GM18867 (cell line): Measurements from ENCODE around the gene OSBPL5.

ENCODE experiments used
- ATAC-seq: cut with Tn5 transposase; IDR thresholded peaks from one replicate; pipeline ENCODE4 v1.9.1; 2021; ENCODE audit warnings: mild to moderate bottlenecking, moderate library complexity; ENCODE audit not compliant: unreplicated experiment

OSBPL5 gene

DNA sequence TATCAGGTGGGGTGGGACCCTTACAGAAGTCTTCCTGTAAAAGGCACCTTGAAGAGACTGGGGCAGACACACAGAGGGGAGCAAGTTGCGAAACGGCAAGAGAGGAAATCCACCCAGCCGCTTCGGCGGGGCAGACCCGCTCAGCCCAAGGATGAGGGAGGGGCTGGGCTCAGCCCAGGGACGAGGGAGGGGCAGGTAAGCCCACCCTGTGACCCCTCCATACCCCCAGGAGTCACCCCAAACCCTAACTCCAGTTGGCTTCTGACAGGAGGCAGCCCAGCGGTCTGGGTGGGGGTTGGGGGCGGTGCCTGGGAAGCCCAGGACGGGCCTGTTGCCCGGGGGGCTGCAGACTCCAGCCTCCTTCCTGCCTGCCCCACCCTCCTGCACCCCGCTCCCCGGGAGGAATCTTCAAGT, 965 bp downstream of the OSBPL5 start:
- no peak for ATAC-seq

DNA sequence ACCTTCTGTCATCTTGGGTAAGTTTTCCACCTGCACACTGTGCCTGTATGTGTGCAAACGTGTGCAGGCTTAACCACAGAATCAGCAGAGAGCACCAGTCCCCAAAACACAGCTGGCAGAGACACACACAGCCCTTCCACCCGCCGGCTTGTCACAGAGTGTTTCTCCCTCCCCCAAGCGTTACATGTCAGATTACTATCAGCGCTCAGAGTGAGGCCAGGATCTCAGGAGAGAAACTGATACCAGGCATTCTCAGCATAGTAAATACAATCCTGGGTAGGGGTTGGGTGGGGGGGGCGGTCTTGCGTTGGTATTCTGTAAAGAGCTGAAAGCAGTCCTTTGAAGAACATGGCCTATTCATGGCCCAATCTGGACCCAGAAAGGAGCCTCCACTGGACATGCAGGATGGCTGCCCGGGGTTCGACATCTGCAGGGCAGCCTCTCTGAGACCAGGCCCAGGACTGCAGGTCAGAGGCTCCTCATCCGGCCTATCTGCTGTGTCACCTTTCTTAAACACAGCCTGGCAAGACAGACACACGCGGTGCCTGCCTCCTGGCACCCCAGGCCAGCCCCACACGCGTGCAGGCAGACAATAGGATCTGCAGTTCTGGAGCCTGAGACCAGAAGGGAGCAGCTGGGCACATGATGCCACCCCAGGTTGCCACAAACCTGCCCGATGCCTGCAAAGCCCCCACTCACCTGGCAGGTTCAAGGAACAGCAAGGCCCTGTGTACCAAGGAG, 1.7 kb downstream of the OSBPL5 start:
- ATAC-seq, result no peak

DNA sequence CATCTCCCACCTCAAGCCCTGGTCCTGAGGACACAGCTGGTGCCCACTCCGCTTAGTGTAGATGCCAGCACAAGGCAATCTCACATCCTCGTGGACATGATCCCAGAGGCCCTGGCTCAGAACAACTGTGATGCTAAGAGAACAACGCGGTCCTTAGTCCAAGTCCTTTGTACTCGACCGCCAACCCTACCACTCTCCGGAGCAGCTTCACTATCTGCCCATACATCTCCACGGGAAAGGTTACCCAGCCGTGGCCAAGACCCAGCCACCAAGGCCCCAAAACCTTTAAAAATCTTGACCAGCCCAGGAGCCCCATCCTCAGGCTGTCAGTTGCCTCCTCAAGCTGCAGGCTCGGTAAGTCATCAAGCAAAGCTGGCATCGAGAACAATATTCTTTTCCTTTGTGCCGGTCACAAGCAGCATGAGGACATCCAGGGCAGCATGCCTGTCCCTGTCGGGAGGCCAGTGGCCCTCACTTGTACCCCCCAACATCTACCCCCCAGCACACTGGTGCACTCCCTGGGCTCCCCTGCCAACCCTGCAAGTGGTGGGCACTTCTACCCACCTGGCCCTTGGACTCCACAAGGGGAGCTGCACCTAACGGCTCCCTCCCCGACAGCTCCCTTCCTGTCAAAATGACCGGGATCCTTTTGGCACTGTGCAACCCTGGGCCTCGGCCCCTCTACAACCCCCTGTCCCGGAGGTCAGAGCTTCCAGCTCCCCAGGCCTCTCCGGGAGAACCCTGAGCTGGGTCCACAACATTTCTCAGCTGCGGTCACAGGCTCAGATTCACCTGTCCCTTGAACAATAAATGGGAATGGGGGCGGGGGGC, 2.5 kb downstream of the OSBPL5 start:
- ATAC-seq, result no peak

DNA sequence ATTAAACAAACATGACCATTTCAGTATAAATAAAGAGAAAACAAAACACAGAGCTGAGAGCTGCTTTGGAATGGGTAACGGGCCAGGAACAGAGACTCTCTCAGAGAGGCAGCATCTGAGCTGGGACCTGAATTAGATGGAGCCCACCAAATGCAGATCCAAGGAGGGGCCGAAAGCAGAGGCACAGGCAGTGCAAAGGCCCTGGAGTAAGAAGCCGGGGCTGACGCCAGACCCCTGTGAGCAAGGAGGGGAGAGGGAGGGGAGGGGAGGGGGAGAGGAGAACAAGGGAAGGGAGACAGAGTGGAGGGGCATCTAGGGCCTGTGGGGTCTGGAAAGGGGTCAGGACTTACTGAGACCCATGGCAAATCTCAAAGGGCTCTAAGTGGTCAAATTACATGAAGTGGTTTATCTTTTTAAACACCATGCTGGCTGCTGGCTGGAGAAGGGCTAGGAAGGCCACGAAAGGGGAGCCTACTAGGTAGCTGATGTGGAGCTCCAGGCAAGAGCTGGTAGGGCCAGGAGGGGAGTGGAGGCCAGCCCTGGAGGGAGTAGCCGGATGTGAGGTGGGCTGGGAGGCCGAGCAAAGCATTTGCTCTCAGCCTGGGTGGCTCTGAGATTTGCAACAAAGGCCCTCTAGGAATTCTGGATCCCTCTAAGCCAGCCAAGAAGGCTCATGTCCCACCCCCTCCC, 3.2 kb downstream of the OSBPL5 start:
- ATAC-seq, result no peak

DNA sequence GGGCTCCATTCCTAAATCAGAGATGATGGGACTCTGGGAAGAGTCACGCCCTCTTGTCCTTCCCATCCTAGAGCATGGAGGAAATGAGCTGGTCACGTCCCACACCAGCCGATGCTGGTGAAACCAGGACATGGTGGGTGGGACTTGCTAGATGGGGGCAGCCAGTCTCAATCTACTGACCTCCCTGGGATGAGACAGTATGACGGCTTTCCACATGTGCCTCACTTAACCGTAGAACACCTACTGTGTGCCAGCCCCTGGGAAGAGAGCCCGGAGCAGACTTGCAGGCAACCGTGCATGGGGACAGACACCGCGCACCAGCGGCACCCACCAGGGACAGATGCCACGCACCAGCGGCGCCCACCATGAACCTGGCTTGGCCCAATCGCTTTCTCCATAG, 3.8 kb downstream of the OSBPL5 start:
- ATAC-seq, result no peak

DNA sequence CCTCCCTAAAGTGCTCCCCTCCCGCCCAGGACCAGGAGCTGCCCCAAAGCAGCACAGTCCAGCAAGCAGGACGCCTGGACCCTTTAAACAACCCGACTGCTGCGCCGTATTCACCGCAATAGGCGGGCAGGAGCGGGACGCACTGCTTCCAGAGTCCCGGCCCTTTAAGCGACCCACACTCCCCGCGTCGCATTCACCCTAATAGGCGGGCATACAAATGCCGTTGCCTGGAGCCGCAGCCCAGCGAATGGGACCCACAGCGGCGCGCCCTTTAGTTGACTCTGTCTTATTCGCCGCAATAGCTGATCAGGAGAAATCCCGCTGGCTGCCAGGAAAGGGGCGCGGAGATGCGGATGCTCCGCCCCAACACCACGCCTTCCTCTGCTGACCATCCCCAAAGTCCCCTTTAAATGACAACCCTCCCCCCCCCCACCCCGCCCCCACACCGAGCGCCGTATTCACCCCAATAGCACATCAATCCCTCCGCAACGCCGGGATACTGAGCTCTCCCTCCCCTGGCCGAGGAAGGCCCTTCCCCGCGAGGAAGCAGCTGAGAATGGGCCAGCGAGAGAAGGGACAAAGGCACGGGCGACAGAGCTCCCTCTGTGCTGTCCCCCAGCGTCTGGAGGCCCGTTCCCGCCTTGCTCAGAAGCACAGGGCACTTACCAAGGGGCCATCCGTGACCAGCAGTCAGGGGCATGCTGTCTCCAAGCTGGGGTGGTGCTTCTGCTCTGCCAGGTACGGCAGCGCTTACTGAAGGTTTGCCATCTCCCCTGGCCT, 4.7 kb downstream of the OSBPL5 start:
- ATAC-seq, result no peak

DNA sequence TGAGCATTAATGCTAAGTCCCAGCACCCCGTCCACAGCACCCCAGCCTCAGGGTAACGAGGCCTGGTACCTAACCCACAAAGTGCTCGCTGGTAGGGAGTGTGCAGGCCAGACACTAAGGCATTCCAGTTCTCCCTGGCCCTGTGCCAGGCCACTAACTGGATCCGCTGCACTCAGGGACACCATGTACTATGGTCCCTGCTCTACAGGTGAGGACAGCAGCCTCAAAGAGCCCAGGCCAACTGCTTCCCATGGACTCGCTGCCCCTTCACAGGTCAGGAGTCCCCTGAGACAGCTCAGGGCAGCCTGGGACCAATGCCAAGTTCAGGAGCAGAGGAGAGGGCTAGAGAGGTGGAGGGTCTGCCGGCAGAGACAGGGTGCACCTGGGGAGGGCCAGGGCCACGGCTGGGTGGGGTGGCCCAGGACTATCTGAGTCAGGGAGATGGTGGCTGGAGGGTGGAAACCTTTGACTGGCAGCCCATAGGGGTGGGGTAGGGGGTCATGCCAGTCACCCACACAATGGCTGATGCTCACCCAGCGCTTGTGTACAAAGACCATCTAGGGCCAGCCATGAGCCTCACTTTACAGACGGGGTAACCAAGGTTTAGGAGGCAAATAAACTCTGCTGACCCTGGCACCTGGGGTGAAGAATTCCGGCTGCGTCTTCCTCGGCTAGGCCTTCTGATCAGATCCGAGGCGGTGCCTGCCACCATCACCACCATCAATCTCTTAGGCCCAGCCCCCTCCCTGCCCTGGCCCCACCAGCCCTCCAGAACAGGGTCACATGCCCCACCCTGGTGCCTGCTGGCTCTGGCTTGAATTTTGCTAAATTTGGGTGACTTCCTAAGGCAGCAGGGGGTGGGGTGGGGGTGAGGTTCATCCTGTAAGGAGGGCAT, 5.6 kb downstream of the OSBPL5 start:
- ATAC-seq, result no peak

DNA sequence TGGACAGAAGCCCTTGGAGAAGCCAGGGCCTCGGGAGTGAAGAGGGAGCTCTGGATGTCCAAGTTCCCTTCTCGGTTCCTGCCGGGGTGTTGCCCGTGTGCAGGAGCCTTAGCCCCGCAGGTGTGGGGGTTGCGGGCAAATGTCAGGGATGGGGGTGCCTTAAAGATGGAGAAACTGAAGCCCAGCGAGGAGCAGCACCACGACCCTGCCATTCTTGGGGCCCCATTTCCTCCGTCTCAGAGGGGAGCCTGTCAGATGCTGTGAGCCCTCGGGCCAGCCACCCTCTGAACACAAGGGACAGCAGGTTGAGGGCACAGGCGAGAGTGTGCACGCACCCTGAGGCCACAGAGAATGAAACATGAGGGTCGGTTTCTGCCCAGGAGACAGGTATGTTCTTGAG, 6.3 kb downstream of the OSBPL5 start:
- no peak for ATAC-seq

DNA sequence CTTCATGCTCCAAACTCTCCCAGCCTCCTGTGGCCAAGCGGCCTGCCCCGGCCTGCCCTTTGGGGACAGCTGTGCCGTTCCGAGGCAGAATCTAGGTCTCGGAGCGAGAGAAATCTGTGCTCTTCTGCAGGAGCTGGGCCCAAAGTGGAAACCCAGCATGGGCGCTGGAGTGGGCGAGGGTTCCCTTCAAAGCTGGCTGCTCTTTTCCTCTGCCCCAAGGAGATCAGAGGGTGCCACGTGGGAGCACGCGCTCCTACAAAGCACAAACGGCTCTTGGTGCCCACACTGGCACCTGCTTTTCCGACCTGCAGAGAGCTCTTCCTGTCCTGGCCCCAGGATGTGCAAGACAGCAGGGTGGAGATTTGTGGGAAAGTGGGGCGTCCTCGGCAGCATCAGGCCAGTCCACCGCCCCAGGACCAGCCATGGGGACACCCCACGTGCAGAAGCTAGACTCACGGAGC, 6.9 kb downstream of the OSBPL5 start:
- ATAC-seq, result no peak

DNA sequence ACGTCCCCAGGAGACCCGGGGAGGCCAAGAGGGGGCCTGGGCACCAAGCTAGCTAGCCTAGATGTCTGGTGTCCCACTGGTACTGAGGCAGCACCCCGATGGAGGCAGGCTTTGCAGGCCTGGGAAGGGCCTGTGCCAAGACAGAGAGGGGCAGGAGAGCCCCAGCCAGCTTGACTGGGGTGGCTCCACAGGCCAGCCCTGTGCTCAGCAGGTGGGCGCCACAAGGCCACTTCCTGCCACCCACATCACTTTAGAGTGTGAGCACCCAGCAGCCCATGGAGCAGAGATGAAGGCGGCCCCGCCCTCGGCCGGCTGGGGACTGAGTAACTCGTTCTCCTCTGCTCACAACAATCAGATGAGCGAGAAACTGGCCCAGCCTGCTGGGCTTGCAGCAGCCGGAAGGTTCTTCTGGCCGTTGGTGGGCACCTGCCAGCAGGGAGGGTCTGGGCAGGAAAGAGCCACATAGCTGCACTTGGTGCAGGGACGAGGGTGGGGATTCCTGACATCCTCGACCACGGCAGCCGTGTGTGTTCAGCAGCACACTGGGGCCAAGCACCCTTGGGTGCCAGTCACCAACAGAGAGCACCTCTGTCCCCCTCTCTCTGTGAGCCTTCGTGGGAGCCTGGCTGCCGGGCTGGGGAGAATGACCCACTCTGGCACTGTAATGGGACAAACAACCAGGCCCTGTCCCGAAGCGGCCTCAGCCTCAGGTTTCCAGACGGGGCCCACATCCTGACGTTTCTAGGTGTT, 7.6 kb downstream of the OSBPL5 start:
- ATAC-seq, result no peak

DNA sequence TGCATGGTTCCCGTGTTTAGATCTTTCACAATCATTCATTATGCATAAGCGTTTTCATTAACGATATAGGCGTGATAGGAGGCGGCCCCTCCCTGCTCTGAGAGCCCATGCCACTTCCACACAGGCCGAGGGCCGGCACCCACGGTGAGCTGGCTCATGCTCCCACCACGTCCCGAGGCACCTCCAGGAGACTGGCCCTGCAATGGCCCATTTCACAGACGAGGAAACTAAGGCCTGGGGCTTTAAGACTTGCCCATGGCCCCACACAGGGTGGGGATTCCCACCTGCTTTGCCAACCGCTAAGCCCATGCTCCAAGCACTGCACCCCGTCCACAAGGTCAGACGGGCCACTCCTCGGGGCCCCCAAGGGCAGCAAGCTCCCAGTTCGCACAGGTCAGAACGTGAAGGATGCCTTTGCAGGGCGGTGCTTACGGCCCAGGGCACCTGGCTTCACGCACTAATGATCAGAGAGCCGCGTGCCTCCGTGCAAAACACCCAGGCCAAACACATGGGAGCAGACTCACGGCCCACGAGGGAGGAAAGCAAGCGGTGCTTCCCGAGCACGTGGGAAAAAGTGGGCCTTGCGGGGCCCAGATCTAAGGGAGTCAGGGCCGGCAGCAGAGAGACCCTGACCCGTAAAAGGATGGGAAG, 8.3 kb downstream of the OSBPL5 start:
- ATAC-seq, result no peak

DNA sequence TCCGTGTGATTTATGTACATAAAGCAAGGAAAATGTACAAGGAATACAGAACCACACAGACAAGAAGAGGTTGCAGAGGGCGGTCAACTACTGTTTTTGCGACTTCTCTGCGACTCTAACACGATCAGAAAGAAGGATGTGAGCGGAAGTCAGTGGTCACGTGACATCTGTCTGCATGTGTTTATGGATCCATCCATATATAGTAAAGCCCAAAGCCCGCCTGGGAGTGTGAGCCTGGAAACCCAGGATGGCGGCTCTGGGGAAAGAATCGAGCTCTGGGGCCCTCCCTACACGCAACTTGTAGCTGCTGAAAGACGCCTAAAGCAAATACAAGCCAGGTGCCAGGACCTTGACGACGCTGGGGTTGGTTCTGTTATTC, 8.8 kb downstream of the OSBPL5 start:
- no peak for ATAC-seq

DNA sequence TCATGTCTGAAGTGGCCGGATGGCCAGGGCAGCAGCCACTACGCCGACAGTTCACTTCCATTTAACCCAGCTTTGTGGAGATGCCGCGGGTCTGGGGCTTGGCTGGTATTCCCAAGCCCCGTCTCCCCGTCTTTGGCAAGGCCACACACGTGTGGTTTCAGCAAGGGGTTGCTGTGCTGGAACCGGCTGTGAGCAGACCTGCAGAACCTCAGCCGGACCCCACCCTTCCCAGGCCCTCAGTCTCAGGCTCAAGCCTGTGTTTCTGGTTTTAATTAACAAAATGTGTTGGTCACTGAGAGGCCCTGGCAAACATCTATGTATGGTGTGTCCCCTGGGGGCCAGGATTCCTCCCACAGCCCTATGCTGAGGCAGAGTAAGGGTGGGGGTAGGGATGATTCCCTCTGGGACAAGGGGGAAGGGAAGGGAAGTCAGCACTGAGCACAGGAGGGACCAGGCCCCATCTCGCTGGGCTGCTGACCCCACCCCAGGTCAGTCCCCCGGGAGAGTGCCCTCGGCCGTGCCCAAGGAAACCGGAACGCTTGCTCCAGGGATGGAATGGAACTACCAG, 9.3 kb downstream of the OSBPL5 start:
- ATAC-seq, result no peak

DNA sequence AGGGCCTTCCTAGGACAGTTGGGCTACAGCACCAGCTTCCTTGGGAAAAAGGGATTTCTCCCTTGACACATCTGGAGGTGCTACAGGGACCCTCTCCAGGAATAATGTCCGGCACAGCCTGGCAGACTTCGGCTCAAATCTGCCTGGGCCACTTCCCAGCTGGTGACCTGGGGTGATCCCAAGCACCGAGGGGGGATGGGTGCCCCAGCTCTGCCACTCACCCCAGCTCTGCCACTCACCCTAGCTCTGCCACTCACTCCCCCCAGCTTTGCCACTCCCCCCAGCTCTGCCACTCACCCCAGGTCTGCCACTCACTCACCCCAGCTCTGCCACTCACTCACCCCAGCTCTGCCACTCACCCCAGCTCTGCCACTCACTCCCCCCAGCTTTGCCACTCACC, 9.9 kb downstream of the OSBPL5 start:
- no peak for ATAC-seq

DNA sequence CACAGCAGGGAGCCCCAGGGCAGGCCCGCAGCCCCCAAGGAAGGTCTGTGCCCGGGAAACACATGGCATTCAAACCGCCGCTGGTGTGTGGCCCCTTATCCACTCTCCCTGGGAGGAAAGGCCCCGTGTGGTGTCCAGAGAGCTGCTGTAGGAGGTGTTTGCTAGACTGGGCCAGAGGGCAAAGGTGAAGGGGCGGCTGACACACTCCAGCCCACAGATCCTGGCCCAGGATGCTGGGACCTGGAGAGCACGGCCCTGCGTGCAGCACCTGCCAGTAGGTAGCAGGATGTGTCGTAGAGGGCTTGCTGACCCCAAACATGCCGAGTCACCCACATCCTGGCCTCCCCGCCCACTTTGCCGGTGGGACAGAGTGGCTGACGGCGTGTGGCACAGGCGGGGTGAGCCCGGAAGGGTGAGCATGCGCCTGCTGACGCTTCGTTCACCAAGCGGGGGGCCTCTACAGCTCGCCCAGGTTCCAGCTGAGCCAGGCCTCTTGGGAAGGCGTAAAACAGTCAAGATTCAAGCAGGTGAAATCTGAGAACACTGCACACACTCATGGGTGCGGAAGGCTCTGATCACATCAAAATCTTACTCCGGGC, 11.0 kb downstream of the OSBPL5 start:
- ATAC-seq, result no peak

DNA sequence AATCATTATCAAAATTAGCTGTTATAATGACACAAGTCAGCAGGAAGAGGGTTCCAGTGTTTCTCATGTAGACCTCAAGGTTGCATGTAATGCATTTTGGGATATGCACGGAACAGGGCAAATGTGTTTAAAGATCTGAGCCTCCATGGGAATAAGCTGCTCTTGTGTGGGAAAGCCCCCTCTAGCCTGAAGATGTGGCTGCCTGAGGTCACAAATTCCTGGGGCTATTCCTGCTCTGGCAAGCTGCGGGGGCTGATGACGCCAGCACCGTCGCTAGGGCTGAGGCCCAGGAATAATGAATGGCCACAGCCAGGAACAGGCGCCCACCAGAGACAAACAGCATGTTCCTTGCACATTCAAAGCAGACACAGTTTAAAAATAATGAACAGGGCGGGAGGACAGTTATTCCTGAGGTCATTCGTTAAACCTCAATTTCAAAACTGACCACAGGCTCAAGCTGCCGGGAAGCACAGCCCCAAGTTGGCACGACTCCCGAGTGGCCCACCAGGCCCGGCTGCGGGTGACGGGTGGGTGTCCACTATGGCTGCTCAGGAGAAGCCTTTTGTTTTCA, 11.7 kb downstream of the OSBPL5 start:
- ATAC-seq, result no peak

DNA sequence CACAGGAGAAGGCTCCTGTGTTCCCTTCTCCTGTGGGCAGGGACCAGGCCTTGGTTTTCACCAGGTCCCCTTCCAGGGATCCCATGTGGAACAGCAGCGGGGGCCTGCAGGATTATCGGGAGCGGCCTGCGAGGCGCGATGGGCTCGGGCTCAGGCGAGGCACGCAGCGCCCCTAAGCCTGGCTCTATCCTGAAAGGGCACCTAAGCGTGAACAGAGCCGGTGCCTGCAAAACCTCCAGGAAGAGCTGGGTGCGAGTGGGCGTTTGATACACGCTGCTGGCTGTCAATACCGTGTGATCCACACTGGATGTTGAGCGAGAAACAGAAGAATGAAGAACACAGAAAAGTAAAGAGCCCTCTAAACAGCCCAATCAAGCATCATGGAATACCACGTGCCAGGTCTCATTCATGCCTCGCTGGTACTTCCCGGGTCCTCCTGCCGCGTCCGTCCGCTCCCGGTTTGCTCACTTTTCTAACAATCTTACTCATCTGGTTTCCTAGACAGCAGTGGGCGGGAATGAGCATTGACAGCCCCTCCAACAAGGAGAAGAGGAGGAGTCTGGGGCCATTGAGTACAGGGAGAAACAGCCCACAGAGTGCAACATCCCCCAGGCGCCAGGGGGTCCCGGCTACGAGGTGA, 12.5 kb downstream of the OSBPL5 start:
- no peak for ATAC-seq
